GM12878 (cell line): Measurements from ENCODE around the gene IFT122. TPM values are rescaled to one million over a fixed set of nuclear protein-coding genes. Genes with fewer than 3 reads are reported as not detected.

Source experiments
- ATAC-seq: fragments of 200-7000 bp; cut with Tn5 transposase; 3 replicates; pipeline ENCODE4 v1.9.1; 2020; ENCODE audit warnings: mild to moderate bottlenecking, moderate library complexity
- BruUV-seq: library from RNA; stranded (reverse); fragments of 400-500 nt; replicated peaks from 2 replicates; lab custom pipeline; 2021; lab: Mats Ljungman, UMichigan
- CTCF ChIA-PET: fragments of 300-600 bp; sonication (Branson Sonifier 250); formaldehyde crosslinking; extraction: SDS; loops from one replicate; lab custom pipeline; 2021; ENCODE audit warnings: inconsistent platforms; lab: Yijun Ruan, JAX
- POLR2A ChIA-PET: fragments of 350-600 bp; formaldehyde crosslinking; extraction: SDS; loops from one replicate; lab custom pipeline; 2021; ENCODE audit warnings: inconsistent platforms; lab: Charles Lee
- RAD21 ChIA-PET: fragments of 300-600 bp; sonication (Branson Sonifier 250); formaldehyde crosslinking; loops from one replicate; lab custom pipeline; 2023; ENCODE audit warnings: antibody characterized with exemption; ENCODE audit not compliant: unreplicated experiment; lab: Charles Lee
- SMC1A ChIA-PET: fragments of 300-600 bp; sonication (Branson Sonifier 250); formaldehyde crosslinking; loops from one replicate; lab custom pipeline; 2023; ENCODE audit not compliant: unreplicated experiment, uncharacterized antibody; lab: Charles Lee
- DNase-seq: peaks from one replicate; pipeline ENCODE4 v3.0.0-alpha.2; 2011; ENCODE audit warnings: low read depth, low spot score
- FAIRE-seq: peaks from 3 replicates; lab custom pipeline; 2011; peaks lifted over from hg19 to GRCh38; lab: Jason Lieb, UNC
- H2AFZ ChIP-seq: 2 replicates; pipeline ENCODE4 v1.6.0; 2011; ENCODE audit warnings: low read depth, low read length, control low read depth; ENCODE audit not compliant: control insufficient read depth
- H3K27ac ChIP-seq: 2 replicates; pipeline ENCODE4 v1.5.1; 2011; ENCODE audit warnings: control low read depth; ENCODE audit not compliant: control insufficient read depth, insufficient read depth
- H3K27me3 ChIP-seq, 2 experiments: replicated peaks in 1 of 2; 2 replicates each; pipeline versions ENCODE4 v1.6.0 to v1.6.1; 2011; ENCODE audit warnings: low read length in 1 of 2; ENCODE audit not compliant: control insufficient read depth in 2 of 2, insufficient read depth in 2 of 2
- H3K36me3 ChIP-seq, 2 experiments: 2 replicates each; pipeline ENCODE4 v1.5.1; 2011; ENCODE audit warnings: low read length in 1 of 2; ENCODE audit not compliant: control insufficient read depth in 2 of 2, insufficient read depth in 2 of 2
- H3K4me1 ChIP-seq: 2 replicates; pipeline ENCODE4 v1.6.1; 2011; ENCODE audit warnings: mild to moderate bottlenecking, low read length, moderate library complexity, mixed read lengths; ENCODE audit not compliant: control insufficient read depth, insufficient read depth
- H3K4me2 ChIP-seq: 2 replicates; pipeline ENCODE4 v1.6.0; 2011; ENCODE audit warnings: control low read depth; ENCODE audit not compliant: control insufficient read depth, insufficient read depth
- H3K4me3 ChIP-seq: fragments of 200-600 bp; sonication (generic); 2 replicates; pipeline ENCODE4 v1.5.1; 2016
- H3K79me2 ChIP-seq: 2 replicates; pipeline ENCODE4 v1.6.0; 2011; ENCODE audit warnings: low read length; ENCODE audit not compliant: control insufficient read depth, insufficient read depth
- H3K9ac ChIP-seq: 2 replicates; pipeline ENCODE4 v1.8.0; 2011; ENCODE audit warnings: low read length, control low read depth, mixed read lengths; ENCODE audit not compliant: control insufficient read depth, insufficient read depth
- H3K9me3 ChIP-seq: replicated peaks from 3 replicates; pipeline ENCODE4 v1.5.1; 2011; ENCODE audit warnings: mild to moderate bottlenecking, low read length; ENCODE audit not compliant: control insufficient read depth, insufficient read depth
- H4K20me1 ChIP-seq: 2 replicates; pipeline ENCODE4 v1.6.0; 2011; ENCODE audit not compliant: control insufficient read depth, insufficient read depth
- BCLAF1 ChIP-seq: fragments of 450-650 bp; IDR thresholded peaks from 2 replicates; pipeline ENCODE4 v1.6.1; 2017; ENCODE audit warnings: antibody characterized with exemption, mild to moderate bottlenecking, moderate library complexity
- CREM ChIP-seq: IDR thresholded peaks from 2 replicates; pipeline ENCODE4 v1.6.1; 2014; ENCODE audit warnings: antibody characterized with exemption, low read depth
- EP300 ChIP-seq, 2 experiments: fragments of 150-350 bp in 1 of 2; IDR thresholded peaks; 2 replicates each; pipeline ENCODE4 v1.6.1; 2011 to 2012; ENCODE audit warnings: low read depth in 2 of 2, low read length in 2 of 2, borderline replicate concordance in 1 of 2, improper control_type of control experiment in 1 of 2, inconsistent platforms in 1 of 2; ENCODE audit not compliant: control insufficient read depth in 1 of 2
- ETV6 ChIP-seq, 2 experiments: fragments of 450-650 bp in 1 of 2; IDR thresholded peaks in 1 of 2; conservative IDR thresholded peaks in 1 of 2; 2 replicates each; pipeline ENCODE4 v1.6.1; 2014; ENCODE audit warnings: antibody characterized with exemption in 1 of 2, borderline replicate concordance in 1 of 2, low read depth in 1 of 2, mild to moderate bottlenecking in 1 of 2, moderate library complexity in 1 of 2
- GABPA ChIP-seq: IDR thresholded peaks from 2 replicates; pipeline ENCODE4 v1.6.1; 2014; ENCODE audit warnings: antibody characterized with exemption, low read depth, mild to moderate bottlenecking, inconsistent platforms
- IRF3 ChIP-seq: fragments of 450-650 bp; IDR thresholded peaks from 2 replicates; pipeline ENCODE4 v1.6.1; 2014; ENCODE audit warnings: mild to moderate bottlenecking
- KAT2A ChIP-seq: conservative IDR thresholded peaks from 2 replicates; pipeline ENCODE4 v1.6.1; 2011; ENCODE audit warnings: low read depth, low read length; ENCODE audit not compliant: control insufficient read depth
- MTA3 ChIP-seq: IDR thresholded peaks from 2 replicates; pipeline ENCODE4 v1.6.1; 2012; ENCODE audit warnings: low read length, inconsistent platforms, borderline replicate concordance
- MXI1 ChIP-seq: fragments of 150-350 bp; IDR thresholded peaks from 2 replicates; pipeline ENCODE4 v1.6.1; 2011; ENCODE audit warnings: low read depth, mild to moderate bottlenecking, inconsistent platforms, low read length, improper control_type of control experiment
- NFIC ChIP-seq: IDR thresholded peaks from 2 replicates; pipeline ENCODE4 v1.6.1; 2012; ENCODE audit warnings: low read depth, mild to moderate bottlenecking, inconsistent platforms, low read length, moderate library complexity
- RAD21 ChIP-seq: IDR thresholded peaks from 2 replicates; pipeline ENCODE4 v1.6.1; 2011; ENCODE audit warnings: mild to moderate bottlenecking, low read depth, low read length, moderate library complexity; ENCODE audit not compliant: insufficient read depth
- STAT1 ChIP-seq: fragments of 450-650 bp; conservative IDR thresholded peaks from 2 replicates; pipeline ENCODE4 v1.6.1; 2014; ENCODE audit warnings: antibody characterized with exemption, mild to moderate bottlenecking
- YBX1 ChIP-seq: fragments of 450-650 bp; IDR thresholded peaks from 2 replicates; pipeline ENCODE4 v1.6.1; 2016; ENCODE audit warnings: antibody characterized with exemption
- WGBS: methylation state at CpG from one replicate; pipeline ENCODE4 v1.1.6; 2016; ENCODE audit warnings: low lambda C conversion rate; ENCODE audit not compliant: insufficient replicate concordance, insufficient coverage; ENCODE audit errors: missing lambda C conversion rate; 5-methylcytosine and 5-hydroxymethylcytosine counted together
- in situ Hi-C: fragments of 300-500 bp; cut with MboI; formaldehyde crosslinking; loops from 9 replicates; pipeline ENCODE4 v1.14.3; 2018; ENCODE audit warnings: mixed read lengths
- intact Hi-C: fragments of 100-400 bp; cut with micrococcal nuclease; formaldehyde crosslinking; loops from one replicate; pipeline ENCODE4 v1.14.2; 2022; ENCODE audit not compliant: unreplicated experiment
- polyA plus RNA-seq, 11 experiments: library from polyadenylated mRNA; depleted of rRNA in 4 of 11; unstranded in 6 of 11; stranded (reverse) in 5 of 11; fragments of >200 nt; fragmentation: Nextera tagmentation in 4 of 11; fragmentation: Illumina TruSeq in 1 of 11; extraction: Ambion mirVana in 4 of 11; extraction: Trizol in 1 of 11; gene quantifications; 1 replicate in 1 of 11; 2 replicates in 10 of 11; pipeline versions ENCODE4 v1.2.1 to v1.2.3, GENCODE V29; 2011 to 2016; ENCODE audit warnings: inconsistent platforms in 2 of 11, missing spikeins in 2 of 11, low read depth in 1 of 11
- total RNA-seq, 4 experiments: library from RNA; depleted of rRNA in 3 of 4; stranded (reverse); fragments of >200 nt in 3 of 4; fragmentation: Illumina TruSeq in 1 of 4; extraction: Trizol in 1 of 4; gene quantifications; 2 replicates each; pipeline versions ENCODE4 v1.2.1 to v1.2.3, GENCODE V29; 2013 to 2021

The IFT122 gene
- total and polyA plus RNA-seq, 10 of the 15 experiments (the other 5 are each of a cell fraction or from before 2014, with no cell fraction given): 1.8 to 19.2 (median 8.4) TPM

- no peaks in the 10 kb centered on the region for H3K27me3 ChIP-seq
- 0 out of 2 replicates have a peak, but pooled peaks cover 6% of the 10 kb centered on the region for H3K4me1 ChIP-seq
- H3K79me2 ChIP-seq: peaks cover 24% of the 10 kb centered on the region
- DNase-seq (no peak), FAIRE-seq (no peak), ATAC-seq (no peak)
- no peak overlapping the region for H3K4me3 ChIP-seq
- H3K9ac ChIP-seq: no peak overlapping the region
- no peak overlapping the region for H2AFZ ChIP-seq
- TF ChIP-seq BCLAF1 (no peak), NFIC (no peak)
- no peaks in the 10 kb centered on the region for H3K36me3 ChIP-seq
- RAD21 ChIA-PET: no interaction called here
- intact Hi-C loops (no loop called here), in situ Hi-C loops (no loop called here)
- SMC1A ChIA-PET: interaction anchor here (1.1 to 14.5 kb wide), 5 partner anchors 8 to 107 kb away, joined by 3 to 275 read pairs (median 3); no protein-coding TSS in a partner anchor
- BruUV-seq: no TSS peak
- no peaks in the 10 kb centered on the region for H3K9me3 ChIP-seq
- no peak overlapping the region for H3K27ac ChIP-seq
- POLR2A ChIA-PET: interaction anchor here (0.6 to 6.0 kb wide), 2 partner anchors 16 to 1304 kb away, joined by 3 to 40 read pairs; partner anchors contain the start of genes EFCAB12 and PIK3R4
- CTCF ChIA-PET: interaction anchor here (0.8 to 5.5 kb wide), 4 partner anchors 9 to 60 kb away, joined by 3 to 43 read pairs (median 5); no protein-coding TSS in a partner anchor
- H3K4me2 ChIP-seq: no peak overlapping the region
- no peaks in the 10 kb centered on the region for H4K20me1 ChIP-seq
These were observed 2.9 kb downstream of the IFT122 start for GRCh38 chr3:129442947-129443346.

GRCh38 chr3:129445471-129445870 lies 5.4 kb downstream of the IFT122 start:
- Histone ChIP-seq H3K9me3 (no peaks in the 10 kb centered on the region), H3K4me1 (0 out of 2 replicates have a peak, but pooled peaks cover 6% of the 10 kb centered on the region), H3K4me2 (no peak overlapping the region), H3K27me3 (no peaks in the 10 kb centered on the region), H3K79me2 (peaks cover 3% of the 10 kb centered on the region; the same call in 1 of the 2 replicates), H3K4me3 (no peak overlapping the region), H4K20me1 (no peaks in the 10 kb centered on the region), H2AFZ (no peak overlapping the region), H3K27ac (no peak overlapping the region), H3K9ac (no peak overlapping the region), H3K36me3 (no peaks in the 10 kb centered on the region)
- no peak for DNase-seq
- ChIA-PET POLR2A (interaction anchor here (0.6 kb wide), 1 partner anchor 110 kb away, joined by 10 read pairs; no protein-coding TSS in a partner anchor), CTCF (interaction anchor here (1.7 kb wide), 1 partner anchor 62 kb away, joined by 6 read pairs; no protein-coding TSS in a partner anchor), RAD21 (no interaction called here), SMC1A (interaction anchor here (0.7 to 1.4 kb wide), 3 partner anchors 18 to 62 kb away, joined by 3 to 5 read pairs (median 3); no protein-coding TSS in a partner anchor)
- no TSS peak for BruUV-seq
- intact Hi-C loops: no loop called here
- 98% methylated on average over 3 of the region's 3 CpGs for WGBS
- no peak for ATAC-seq
- no peak for FAIRE-seq
- in situ Hi-C loops: no loop called here
- TF ChIP-seq RAD21: no peak
- no peak for TF ChIP-seq MTA3
- TF ChIP-seq IRF3: no peak
- no peak for TF ChIP-seq MXI1
- no peak for TF ChIP-seq YBX1
- TF ChIP-seq STAT1: no peak
- TF ChIP-seq ETV6 (conservative IDR thresholded peaks at IDR 0.05 in 1 of 2, IDR thresholded peaks at IDR 0.05 in 1 of 2; ENCODE audit: borderline replicate concordance in 1 of 2, low read depth in 1 of 2): no peak
- TF ChIP-seq KAT2A: no peak
- TF ChIP-seq GABPA: no peak
- no peak for TF ChIP-seq CREM
- no peak for TF ChIP-seq EP300 (IDR thresholded peaks at IDR 0.05; ENCODE audit: borderline replicate concordance in 1 of 2, control insufficient read depth in 1 of 2, low read depth in 2 of 2, low read length in 2 of 2)
